Omental fat pad (tissue), 4 donors: Measurements from ENCODE around the gene PRODH2. TPM values are rescaled to one million over a fixed set of nuclear protein-coding genes. Genes with fewer than 3 reads are reported as not detected.

ENCODE experiments used
- ATAC-seq: fragments of 150-250 bp; one replicate; pipeline ENCODE4 v1.9.1; 2016; ENCODE audit warnings: mild to moderate bottlenecking, moderate library complexity; ENCODE audit not compliant: low FRiP score
- DNase-seq: peaks from one replicate; pipeline ENCODE4 v3.0.0-alpha.2; 2019; ENCODE audit warnings: low spot score
- total RNA-seq, 4 donors: library from RNA; depleted of rRNA; stranded (reverse); fragments of >200 nt; gene quantifications; one replicate each; pipeline ENCODE4 v1.1.0, GENCODE V29; 2016
- TF ChIP-seq, protein P1 (sequence below), 3 donors: fragments of 450-650 bp; IDR thresholded peaks; one replicate each; pipeline ENCODE4 v1.5.1; 2016 to 2017; ENCODE audit warnings: antibody characterized with exemption in 3 of 3, mild to moderate bottlenecking in 3 of 3, moderate library complexity in 2 of 3

The PRODH2 gene
- total RNA-seq, 4 donors from 2014 or later, result not detected

- ATAC-seq (no peak), DNase-seq (no peak)
- TF ChIP-seq, protein P1, sequence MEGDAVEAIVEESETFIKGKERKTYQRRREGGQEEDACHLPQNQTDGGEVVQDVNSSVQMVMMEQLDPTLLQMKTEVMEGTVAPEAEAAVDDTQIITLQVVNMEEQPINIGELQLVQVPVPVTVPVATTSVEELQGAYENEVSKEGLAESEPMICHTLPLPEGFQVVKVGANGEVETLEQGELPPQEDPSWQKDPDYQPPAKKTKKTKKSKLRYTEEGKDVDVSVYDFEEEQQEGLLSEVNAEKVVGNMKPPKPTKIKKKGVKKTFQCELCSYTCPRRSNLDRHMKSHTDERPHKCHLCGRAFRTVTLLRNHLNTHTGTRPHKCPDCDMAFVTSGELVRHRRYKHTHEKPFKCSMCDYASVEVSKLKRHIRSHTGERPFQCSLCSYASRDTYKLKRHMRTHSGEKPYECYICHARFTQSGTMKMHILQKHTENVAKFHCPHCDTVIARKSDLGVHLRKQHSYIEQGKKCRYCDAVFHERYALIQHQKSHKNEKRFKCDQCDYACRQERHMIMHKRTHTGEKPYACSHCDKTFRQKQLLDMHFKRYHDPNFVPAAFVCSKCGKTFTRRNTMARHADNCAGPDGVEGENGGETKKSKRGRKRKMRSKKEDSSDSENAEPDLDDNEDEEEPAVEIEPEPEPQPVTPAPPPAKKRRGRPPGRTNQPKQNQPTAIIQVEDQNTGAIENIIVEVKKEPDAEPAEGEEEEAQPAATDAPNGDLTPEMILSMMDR (IDR thresholded peaks at IDR 0.05), result no peak
Measured at GRCh38 chr19:35783469-35784434, 28.9 kb downstream of the PRODH2 start.

GRCh38 chr19:35782589-35782988, 30.1 kb downstream of the PRODH2 start:
- DNase-seq, result no peak
- ATAC-seq, result no peak
- TF ChIP-seq, protein P1 (IDR thresholded peaks at IDR 0.05), result no peak

DNA sequence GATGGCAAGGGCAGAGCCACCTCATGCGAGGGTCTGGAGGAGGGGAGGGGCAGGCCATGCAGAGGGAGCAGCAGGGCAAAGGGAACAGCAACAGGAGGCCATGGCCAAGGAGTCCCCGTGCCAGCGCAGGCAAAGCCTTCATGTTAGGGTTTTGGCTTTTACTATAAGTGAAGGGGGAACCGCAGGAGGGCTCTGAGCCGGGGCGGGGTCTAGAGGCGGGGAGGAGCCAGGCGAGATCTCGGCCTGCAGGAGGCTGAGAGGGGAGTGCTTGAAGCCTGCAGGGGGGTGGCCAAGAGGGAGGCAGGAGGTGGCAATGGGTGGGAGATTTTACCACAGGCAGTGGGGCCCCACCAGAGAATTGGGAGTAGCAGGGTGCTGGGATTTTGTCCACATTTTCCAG, 31.0 kb downstream of the PRODH2 start:
- TF ChIP-seq, protein P1 (IDR thresholded peaks at IDR 0.05), result no peak
- DNase-seq, result no peak
- ATAC-seq, result no peak

GRCh38 chr19:35780717-35781116, 31.9 kb downstream of the PRODH2 start:
- TF ChIP-seq, protein P1 (IDR thresholded peaks at IDR 0.05), result no peak
- DNase-seq, result no peak
- no peak for ATAC-seq

DNA sequence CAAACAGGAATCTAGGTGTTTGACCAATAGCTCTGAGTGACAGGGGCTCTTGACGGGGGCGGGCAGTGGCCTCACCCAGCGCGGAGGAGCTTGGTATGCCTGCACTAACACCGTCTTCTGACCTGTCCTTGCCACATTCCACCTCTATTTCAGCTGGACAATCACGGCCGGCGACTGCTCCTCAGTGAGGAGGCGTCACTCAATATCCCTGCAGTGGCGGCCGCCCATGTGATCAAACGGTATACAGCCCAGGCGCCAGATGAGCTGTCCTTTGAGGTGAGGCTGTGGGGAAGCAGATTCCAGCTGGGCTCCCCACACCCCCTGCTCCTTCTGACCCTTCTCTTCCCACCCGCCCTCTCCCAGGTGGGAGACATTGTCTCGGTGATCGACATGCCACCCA, 32.6 kb downstream of the PRODH2 start:
- TF ChIP-seq, protein P1 (IDR thresholded peaks at IDR 0.05), result no peak
- ATAC-seq (no peak), DNase-seq (no peak)

DNA sequence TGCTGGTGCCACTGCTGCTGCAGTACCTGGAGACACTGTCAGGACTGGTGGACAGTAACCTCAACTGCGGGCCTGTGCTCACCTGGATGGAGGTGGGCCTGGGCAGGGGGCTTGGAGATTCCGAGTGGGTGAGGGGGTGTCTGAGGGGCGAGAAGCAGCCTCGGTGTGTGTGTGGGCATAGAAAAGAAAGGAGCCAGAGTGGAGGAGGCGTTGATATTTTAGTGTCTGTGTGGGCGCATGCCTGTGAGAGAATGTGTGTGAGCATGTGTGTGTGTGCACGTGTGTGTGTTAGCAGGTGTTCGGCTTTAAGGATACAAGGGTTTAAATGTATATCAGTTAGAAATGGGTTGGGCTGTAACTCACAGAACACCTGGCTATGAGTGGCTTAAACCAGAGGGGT, 33.6 kb downstream of the PRODH2 start:
- DNase-seq (no peak), ATAC-seq (no peak)
- TF ChIP-seq, protein P1 (IDR thresholded peaks at IDR 0.05), result no peak

DNA sequence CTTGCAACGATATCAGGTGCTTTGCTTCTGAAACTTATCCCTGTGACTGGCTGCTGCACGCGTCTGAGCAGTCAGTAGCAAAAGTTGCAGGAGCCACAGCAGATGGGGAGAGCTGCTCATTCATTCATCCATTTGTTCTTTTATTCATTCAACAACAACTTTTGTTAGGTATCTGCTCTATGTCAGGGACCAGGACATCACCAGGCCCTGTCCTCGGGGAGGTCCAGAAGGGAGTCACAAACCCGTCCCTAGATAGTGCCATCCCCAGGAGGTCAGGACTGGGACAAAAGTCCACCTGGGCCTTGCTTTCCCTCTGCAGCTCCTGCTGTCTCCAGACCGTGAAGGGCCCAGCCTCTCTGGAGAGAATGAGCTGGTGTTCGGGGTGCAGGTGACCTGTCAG, 34.7 kb downstream of the PRODH2 start:
- ATAC-seq (no peak), DNase-seq (no peak)
- TF ChIP-seq, protein P1 (IDR thresholded peaks at IDR 0.05), result no peak
